ENCODE data around the gene TP73.

- TF ChIP-seq POLR2A (IDR thresholded peaks at IDR 0.05), result no peak
- TF ChIP-seq, protein P1, sequence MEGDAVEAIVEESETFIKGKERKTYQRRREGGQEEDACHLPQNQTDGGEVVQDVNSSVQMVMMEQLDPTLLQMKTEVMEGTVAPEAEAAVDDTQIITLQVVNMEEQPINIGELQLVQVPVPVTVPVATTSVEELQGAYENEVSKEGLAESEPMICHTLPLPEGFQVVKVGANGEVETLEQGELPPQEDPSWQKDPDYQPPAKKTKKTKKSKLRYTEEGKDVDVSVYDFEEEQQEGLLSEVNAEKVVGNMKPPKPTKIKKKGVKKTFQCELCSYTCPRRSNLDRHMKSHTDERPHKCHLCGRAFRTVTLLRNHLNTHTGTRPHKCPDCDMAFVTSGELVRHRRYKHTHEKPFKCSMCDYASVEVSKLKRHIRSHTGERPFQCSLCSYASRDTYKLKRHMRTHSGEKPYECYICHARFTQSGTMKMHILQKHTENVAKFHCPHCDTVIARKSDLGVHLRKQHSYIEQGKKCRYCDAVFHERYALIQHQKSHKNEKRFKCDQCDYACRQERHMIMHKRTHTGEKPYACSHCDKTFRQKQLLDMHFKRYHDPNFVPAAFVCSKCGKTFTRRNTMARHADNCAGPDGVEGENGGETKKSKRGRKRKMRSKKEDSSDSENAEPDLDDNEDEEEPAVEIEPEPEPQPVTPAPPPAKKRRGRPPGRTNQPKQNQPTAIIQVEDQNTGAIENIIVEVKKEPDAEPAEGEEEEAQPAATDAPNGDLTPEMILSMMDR (IDR thresholded peaks at IDR 0.05), result no peak
Observed at GRCh38 chr1:3675436-3675835, 23.1 kb downstream of the TP73 start.
